HepG2 (cell line): ENCODE measurements around the gene ATP13A5. TPM values are rescaled to one million over a fixed set of nuclear protein-coding genes. Genes with fewer than 3 reads are reported as not detected.

Source experiments
- ATAC-seq: fragments of 200-7000 bp; cut with Tn5 transposase; 3 replicates; pipeline ENCODE4 v1.9.1; 2020; ENCODE audit warnings: mild to moderate bottlenecking, moderate library complexity
- BruUV-seq: library from RNA; stranded (reverse); fragments of 400-500 nt; replicated peaks from 2 replicates; lab custom pipeline; 2021; lab: Mats Ljungman, UMichigan
- CTCF ChIA-PET: fragments of 300-600 bp; formaldehyde crosslinking; extraction: SDS; loops from one replicate; lab custom pipeline; 2021; ENCODE audit warnings: low total read pairs, inconsistent platforms, low intra/inter-chr PET ratio; lab: Yijun Ruan, JAX
- POLR2A ChIA-PET: fragments of 350-600 bp; sonication (Branson Sonifier 250); formaldehyde crosslinking; loops from one replicate; lab custom pipeline; 2020; ENCODE audit warnings: antibody characterized with exemption, inconsistent platforms; lab: Yijun Ruan, JAX
- DNase-seq: peaks from one replicate; pipeline ENCODE4 v3.0.0-alpha.2; 2015; ENCODE audit warnings: low spot score
- FAIRE-seq: peaks from 3 replicates; lab custom pipeline; 2011; peaks lifted over from hg19 to GRCh38; lab: Jason Lieb, UNC
- H2AFZ ChIP-seq: one replicate; pipeline ENCODE4 v1.6.1; 2011; ENCODE audit warnings: low read length, inconsistent platforms
- H3K27ac ChIP-seq: fragments of 300-600 bp; 3 replicates; pipeline ENCODE4 v1.8.0; 2011; ENCODE audit warnings: mixed run types, mild to moderate bottlenecking, mixed read lengths, low read length, inconsistent platforms; ENCODE audit not compliant: insufficient read depth; ENCODE audit errors: extremely low read length
- H3K27me3 ChIP-seq, 2 experiments: fragments of 200-600 bp in 1 of 2; 2 replicates in 1 of 2; 3 replicates in 1 of 2; pipeline versions ENCODE4 v1.6.0 to v1.8.0; 2011; ENCODE audit warnings: low read length in 2 of 2, mild to moderate bottlenecking in 2 of 2, moderate library complexity in 2 of 2, inconsistent platforms in 1 of 2; ENCODE audit not compliant: insufficient read depth in 2 of 2, control insufficient read depth in 1 of 2
- H3K36me3 ChIP-seq, 2 experiments: fragments of 200-600 bp in 1 of 2; replicated peaks in 1 of 2; 2 replicates in 1 of 2; 3 replicates in 1 of 2; pipeline versions ENCODE4 v1.5.1 to v1.8.0; 2011; ENCODE audit warnings: low read length in 2 of 2, inconsistent platforms in 1 of 2; ENCODE audit not compliant: insufficient read depth in 2 of 2, control insufficient read depth in 1 of 2
- H3K4me1 ChIP-seq: 2 replicates; pipeline ENCODE4 v1.5.1; 2012; ENCODE audit warnings: low read length, inconsistent platforms; ENCODE audit not compliant: insufficient read depth
- H3K4me2 ChIP-seq: 2 replicates; pipeline ENCODE4 v1.6.0; 2011; ENCODE audit warnings: low read depth, low read length, inconsistent platforms
- H3K4me3 ChIP-seq, 3 experiments: fragments of 200-600 bp in 1 of 3; sonication (generic), shearing (Covaris generic) in 1 of 3; replicated peaks in 1 of 3; 2 replicates each; pipeline ENCODE4 v1.5.1; 2011 to 2016; ENCODE audit warnings: low read length in 3 of 3, inconsistent platforms in 2 of 3, low read depth in 2 of 3, mild to moderate bottlenecking in 2 of 3, control low read depth in 1 of 3, mixed read lengths in 1 of 3; ENCODE audit not compliant: insufficient read depth in 1 of 3
- H3K79me2 ChIP-seq: one replicate; pipeline ENCODE4 v1.6.1; 2011; ENCODE audit warnings: low read length, inconsistent platforms; ENCODE audit not compliant: insufficient read depth
- H3K9ac ChIP-seq: 2 replicates; pipeline ENCODE4 v1.6.0; 2011; ENCODE audit warnings: mild to moderate bottlenecking, low read depth, low read length, inconsistent platforms; ENCODE audit not compliant: insufficient read depth
- H3K9me3 ChIP-seq: 2 replicates; pipeline ENCODE4 v1.5.1; 2012; ENCODE audit warnings: mild to moderate bottlenecking, low read length
- H4K20me1 ChIP-seq: 2 replicates; pipeline ENCODE4 v1.6.0; 2011; ENCODE audit warnings: inconsistent platforms, mild to moderate bottlenecking, low read length, moderate library complexity; ENCODE audit not compliant: insufficient read depth
- CCAR2 ChIP-seq: fragments of 200-400 bp; formaldehyde crosslinking; optimal IDR thresholded peaks from 2 replicates; pipeline ENCODE3; 2018; ENCODE audit warnings: low read depth, mild to moderate bottlenecking, low read length, moderate library complexity
- POLR2G ChIP-seq: fragments of 200-400 bp; formaldehyde crosslinking; IDR thresholded peaks from 2 replicates; pipeline ENCODE4 v1.6.1; 2018; ENCODE audit warnings: mild to moderate bottlenecking, low read depth, low read length, moderate library complexity
- RELA ChIP-seq: sonication (generic); formaldehyde crosslinking; IDR thresholded peaks from 2 replicates; pipeline ENCODE4 v1.4.0; 2020; ENCODE audit warnings: missing genetic modification reagents
- SP5 ChIP-seq: IDR thresholded peaks from 2 replicates; pipeline ENCODE4 v1.6.1; 2016; ENCODE audit warnings: low read depth, borderline replicate concordance
- ZEB1 ChIP-seq: IDR thresholded peaks from 2 replicates; pipeline ENCODE4 v1.6.1; 2012; ENCODE audit warnings: mild to moderate bottlenecking, low read depth, inconsistent platforms; ENCODE audit not compliant: insufficient replicate concordance
- ZNF337 ChIP-seq: sonication (generic); formaldehyde crosslinking; IDR thresholded peaks from 2 replicates; pipeline ENCODE4 v1.5.1; 2020; ENCODE audit warnings: missing genetic modification reagents, low read depth, mild to moderate bottlenecking, borderline replicate concordance
- ZNF75D ChIP-seq: sonication (generic); formaldehyde crosslinking; IDR thresholded peaks from 2 replicates; pipeline ENCODE4 v1.8.1; 2023; ENCODE audit warnings: missing genetic modification reagents, mild to moderate bottlenecking, borderline replicate concordance
- WGBS: methylation state at CpG from one replicate; pipeline ENCODE4 v1.1.6; 2017; ENCODE audit warnings: low lambda C conversion rate; 5-methylcytosine and 5-hydroxymethylcytosine counted together
- in situ Hi-C: cut with HindIII; loops from 2 replicates; pipeline ENCODE4 v1.10.0; 2017; ENCODE audit warnings: low pct_unique_long_range_greater_than_20kb; ENCODE audit not compliant: extremely low pct_ligation_motif_present
- intact Hi-C: fragments of 100-400 bp; cut with micrococcal nuclease; formaldehyde crosslinking; loops from one replicate; pipeline ENCODE4 v1.10.0; 2022; ENCODE audit not compliant: unreplicated experiment
- polyA plus RNA-seq, 8 experiments: library from polyadenylated mRNA; depleted of rRNA in 3 of 8; stranded (reverse) in 7 of 8; unstranded in 1 of 8; fragments of >200 nt; fragmentation: Illumina TruSeq in 4 of 8; extraction: Trizol in 4 of 8; gene quantifications; 2 replicates each; pipeline versions ENCODE4 v1.2.1 to v1.2.3, GENCODE V29; 2011 to 2016; ENCODE audit warnings: low read depth in 4 of 8, missing spikeins in 1 of 8, mixed read lengths in 1 of 8; ENCODE audit not compliant: insufficient read depth in 1 of 8
- total RNA-seq, 5 experiments: library from RNA; depleted of rRNA; stranded (reverse); fragments of >200 nt; fragmentation: Illumina TruSeq; extraction: Trizol; gene quantifications; 2 replicates each; pipeline ENCODE4 v1.2.3, GENCODE V29; 2016; ENCODE audit warnings: low read depth in 1 of 5
- TF ChIP-seq, protein P1 (sequence below): sonication (generic); formaldehyde crosslinking; IDR thresholded peaks from 2 replicates; pipeline ENCODE4 v1.5.0; 2020; ENCODE audit warnings: mild to moderate bottlenecking, missing genetic modification reagents, borderline replicate concordance
- TF ChIP-seq, protein P2 (sequence below): sonication (generic); formaldehyde crosslinking; IDR thresholded peaks from 2 replicates; pipeline ENCODE4 v1.4.0; 2020; ENCODE audit warnings: mild to moderate bottlenecking, missing genetic modification reagents

Gene ATP13A5
- total and polyA plus RNA-seq, 2 of the 13 experiments (the other 11 are each of a cell fraction or from before 2014, with no cell fraction given): not detected

DNA sequence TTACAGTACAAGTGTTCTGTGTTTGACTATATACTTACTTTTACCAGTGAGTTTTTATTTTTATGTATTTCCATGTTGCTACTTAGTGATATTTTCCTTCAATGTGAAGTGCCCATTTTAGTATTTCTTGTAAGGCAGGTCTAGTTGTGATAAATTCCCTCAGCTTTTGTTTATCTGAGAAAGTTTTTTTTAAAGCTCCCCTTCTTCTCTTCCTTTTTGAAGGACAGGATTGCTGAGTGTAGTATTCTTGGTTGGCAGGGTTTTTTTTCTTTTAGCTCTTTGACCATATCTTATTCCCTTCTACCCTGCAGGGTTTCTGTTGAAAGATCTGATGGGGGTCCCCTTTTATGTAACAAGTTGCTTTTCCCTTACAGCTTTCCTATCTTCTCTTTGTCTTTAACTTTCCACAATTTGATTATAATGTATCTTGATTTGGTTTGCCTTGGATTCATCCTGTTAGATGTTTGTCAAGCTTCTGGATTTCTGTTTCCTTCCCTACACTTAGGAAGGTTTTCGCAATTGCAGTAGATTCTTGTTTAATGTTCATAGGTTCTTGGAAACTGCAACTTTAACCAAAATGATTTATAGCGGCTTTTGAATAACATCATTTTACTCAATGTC is 129.6 kb downstream of the ATP13A5 start:
- Histone ChIP-seq H3K27ac (no peak overlapping the region), H3K9me3 (peaks cover 32% of the 10 kb centered on the region), H3K4me3 (no peak overlapping the region), H2AFZ (no peak overlapping the region), H3K9ac (no peak overlapping the region), H3K36me3 (no peaks in the 10 kb centered on the region), H3K79me2 (no peaks in the 10 kb centered on the region), H3K4me2 (no peak overlapping the region), H4K20me1 (no peaks in the 10 kb centered on the region), H3K4me1 (no peaks in the 10 kb centered on the region), H3K27me3 (no peaks in the 10 kb centered on the region)
- DNase-seq (no peak), ATAC-seq (no peak), FAIRE-seq (no peak)
- BruUV-seq: no TSS peak
- CTCF ChIA-PET: no interaction called here
- no peak for TF ChIP-seq CCAR2
- peak; percentile 97; the same call in 1 of the 2 replicates for TF ChIP-seq ZNF337
- TF ChIP-seq POLR2G: no peak
- no peak for TF ChIP-seq ZNF75D (CRISPR knock-in tag)
- intact Hi-C loops: no loop called here
- POLR2A ChIA-PET: no interaction called here
- 18% methylated on average over 2 of the region's 2 CpGs for WGBS
- in situ Hi-C loops: no loop called here

DNA sequence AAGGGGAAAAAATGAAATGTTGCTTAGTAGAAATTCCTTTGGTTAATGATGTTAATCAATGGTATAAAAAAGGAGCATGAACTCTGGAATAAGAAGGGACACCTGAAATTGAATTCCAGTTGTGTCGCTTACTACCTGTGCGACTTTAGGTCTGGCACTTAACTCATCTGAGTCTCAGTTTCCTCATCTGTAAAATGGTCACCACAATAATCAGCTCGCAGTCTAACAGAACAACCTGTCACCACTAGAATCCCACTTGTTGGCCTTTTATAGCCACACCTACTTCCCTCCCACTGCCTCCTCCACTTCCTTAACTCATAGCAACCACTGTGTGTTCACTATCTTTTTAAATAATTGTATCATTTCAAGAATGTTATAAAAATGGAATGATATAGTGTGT is 135.0 kb downstream of the ATP13A5 start:
- ChIA-PET CTCF (no interaction called here), POLR2A (no interaction called here)
- H3K9ac ChIP-seq: no peak overlapping the region
- no peaks in the 10 kb centered on the region for H4K20me1 ChIP-seq
- no peaks in the 10 kb centered on the region for H3K4me1 ChIP-seq
- no peaks in the 10 kb centered on the region for H3K27me3 ChIP-seq
- 14% methylated on average over 3 of the region's 3 CpGs for WGBS
- ATAC-seq: no peak
- H3K4me2 ChIP-seq: no peak overlapping the region
- no TSS peak for BruUV-seq
- in situ Hi-C loops (no loop called here), intact Hi-C loops (no loop called here)
- no peak overlapping the region for H3K27ac ChIP-seq
- H3K4me3 ChIP-seq: no peak overlapping the region
- H3K36me3 ChIP-seq: no peaks in the 10 kb centered on the region
- no peak for DNase-seq
- peaks cover 16% of the 10 kb centered on the region for H3K9me3 ChIP-seq
- no peaks in the 10 kb centered on the region for H3K79me2 ChIP-seq
- FAIRE-seq: no peak
- H2AFZ ChIP-seq: no peak overlapping the region
- TF ChIP-seq SP5 (CRISPR knock-in tag) (no peak), RELA (CRISPR knock-in tag) (no peak), ZEB1 (no peak)
- TF ChIP-seq, protein P1, sequence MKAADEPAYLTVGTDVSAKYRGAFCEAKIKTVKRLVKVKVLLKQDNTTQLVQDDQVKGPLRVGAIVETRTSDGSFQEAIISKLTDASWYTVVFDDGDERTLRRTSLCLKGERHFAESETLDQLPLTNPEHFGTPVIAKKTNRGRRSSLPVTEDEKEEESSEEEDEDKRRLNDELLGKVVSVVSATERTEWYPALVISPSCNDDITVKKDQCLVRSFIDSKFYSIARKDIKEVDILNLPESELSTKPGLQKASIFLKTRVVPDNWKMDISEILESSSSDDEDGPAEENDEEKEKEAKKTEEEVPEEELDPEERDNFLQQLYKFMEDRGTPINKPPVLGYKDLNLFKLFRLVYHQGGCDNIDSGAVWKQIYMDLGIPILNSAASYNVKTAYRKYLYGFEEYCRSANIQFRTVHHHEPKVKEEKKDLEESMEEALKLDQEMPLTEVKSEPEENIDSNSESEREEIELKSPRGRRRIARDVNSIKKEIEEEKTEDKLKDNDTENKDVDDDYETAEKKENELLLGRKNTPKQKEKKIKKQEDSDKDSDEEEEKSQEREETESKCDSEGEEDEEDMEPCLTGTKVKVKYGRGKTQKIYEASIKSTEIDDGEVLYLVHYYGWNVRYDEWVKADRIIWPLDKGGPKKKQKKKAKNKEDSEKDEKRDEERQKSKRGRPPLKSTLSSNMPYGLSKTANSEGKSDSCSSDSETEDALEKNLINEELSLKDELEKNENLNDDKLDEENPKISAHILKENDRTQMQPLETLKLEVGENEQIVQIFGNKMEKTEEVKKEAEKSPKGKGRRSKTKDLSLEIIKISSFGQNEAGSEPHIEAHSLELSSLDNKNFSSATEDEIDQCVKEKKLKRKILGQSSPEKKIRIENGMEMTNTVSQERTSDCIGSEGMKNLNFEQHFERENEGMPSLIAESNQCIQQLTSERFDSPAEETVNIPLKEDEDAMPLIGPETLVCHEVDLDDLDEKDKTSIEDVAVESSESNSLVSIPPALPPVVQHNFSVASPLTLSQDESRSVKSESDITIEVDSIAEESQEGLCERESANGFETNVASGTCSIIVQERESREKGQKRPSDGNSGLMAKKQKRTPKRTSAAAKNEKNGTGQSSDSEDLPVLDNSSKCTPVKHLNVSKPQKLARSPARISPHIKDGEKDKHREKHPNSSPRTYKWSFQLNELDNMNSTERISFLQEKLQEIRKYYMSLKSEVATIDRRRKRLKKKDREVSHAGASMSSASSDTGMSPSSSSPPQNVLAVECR: no peak
- TF ChIP-seq, protein P2, sequence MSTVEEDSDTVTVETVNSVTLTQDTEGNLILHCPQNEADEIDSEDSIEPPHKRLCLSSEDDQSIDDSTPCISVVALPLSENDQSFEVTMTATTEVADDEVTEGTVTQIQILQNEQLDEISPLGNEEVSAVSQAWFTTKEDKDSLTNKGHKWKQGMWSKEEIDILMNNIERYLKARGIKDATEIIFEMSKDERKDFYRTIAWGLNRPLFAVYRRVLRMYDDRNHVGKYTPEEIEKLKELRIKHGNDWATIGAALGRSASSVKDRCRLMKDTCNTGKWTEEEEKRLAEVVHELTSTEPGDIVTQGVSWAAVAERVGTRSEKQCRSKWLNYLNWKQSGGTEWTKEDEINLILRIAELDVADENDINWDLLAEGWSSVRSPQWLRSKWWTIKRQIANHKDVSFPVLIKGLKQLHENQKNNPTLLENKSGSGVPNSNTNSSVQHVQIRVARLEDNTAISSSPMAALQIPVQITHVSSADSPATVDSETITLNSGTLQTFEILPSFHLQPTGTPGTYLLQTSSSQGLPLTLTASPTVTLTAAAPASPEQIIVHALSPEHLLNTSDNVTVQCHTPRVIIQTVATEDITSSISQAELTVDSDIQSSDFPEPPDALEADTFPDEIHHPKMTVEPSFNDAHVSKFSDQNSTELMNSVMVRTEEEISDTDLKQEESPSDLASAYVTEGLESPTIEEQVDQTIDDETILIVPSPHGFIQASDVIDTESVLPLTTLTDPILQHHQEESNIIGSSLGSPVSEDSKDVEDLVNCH: no peak
